B cell (primary cell): Measurements from ENCODE around the gene CRB3. TPM values are rescaled to one million over a fixed set of nuclear protein-coding genes. Genes with fewer than 3 reads are reported as not detected.

ENCODE experiments used
- ATAC-seq: fragments of 200-7000 bp; cut with Tn5 transposase; one replicate; pipeline ENCODE4 v1.10.0; 2021; ENCODE audit warnings: low read depth, mild to moderate bottlenecking, moderate number of reproducible peaks, moderate library complexity
- CTCF ChIA-PET: fragments of 350-600 bp; sonication (Branson Sonifier 250); formaldehyde crosslinking; loops from one replicate; lab custom pipeline; 2021; ENCODE audit warnings: antibody characterized with exemption, inconsistent platforms; lab: Charles Lee
- POLR2A ChIA-PET: fragments of 350-600 bp; sonication (Branson Sonifier 250); formaldehyde crosslinking; loops from one replicate; lab custom pipeline; 2021; ENCODE audit warnings: antibody characterized with exemption; lab: Charles Lee
- DNase-seq: peaks from one replicate; pipeline ENCODE4 v3.0.0; 2013
- H2AFZ ChIP-seq: 2 replicates; pipeline ENCODE4 v1.6.1; 2012; ENCODE audit warnings: mild to moderate bottlenecking, low read depth, low read length; ENCODE audit not compliant: insufficient read depth, poor library complexity, severe bottlenecking
- H3K27ac ChIP-seq, 2 donors: 1 replicate in 1 of 2; 2 replicates in 1 of 2; pipeline ENCODE4 v1.5.1; 2012 to 2013; ENCODE audit warnings: low read length in 2 of 2, mild to moderate bottlenecking in 2 of 2, moderate library complexity in 1 of 2
- H3K27me3 ChIP-seq, 4 experiments: fragments of 200-600 bp in 1 of 4; sonication (generic) in 1 of 4; replicated peaks in 1 of 4; 1 replicate in 2 of 4; 2 replicates in 2 of 4; pipeline versions ENCODE4 v1.6.1 to v1.7.0; 2013 to 2016; ENCODE audit warnings: low read length in 3 of 4, mild to moderate bottlenecking in 2 of 4, mixed read lengths in 1 of 4, moderate library complexity in 1 of 4; ENCODE audit not compliant: insufficient read depth in 4 of 4, control insufficient read depth in 3 of 4; ENCODE audit errors: control extremely low read depth in 1 of 4
- H3K36me3 ChIP-seq, 2 experiments: replicated peaks in 1 of 2; 1 replicate in 1 of 2; 2 replicates in 1 of 2; pipeline versions ENCODE4 v1.6.1 to v1.7.1; 2013; ENCODE audit warnings: low read length in 1 of 2; ENCODE audit not compliant: insufficient read depth in 2 of 2, control insufficient read depth in 1 of 2; ENCODE audit errors: control extremely low read depth in 1 of 2, extremely low read depth in 1 of 2
- H3K4me1 ChIP-seq, 2 donors: fragments of 200-600 bp in 1 of 2; sonication (generic) in 1 of 2; 1 replicate in 1 of 2; 2 replicates in 1 of 2; pipeline versions ENCODE4 v1.5.1 to v1.6.1; 2013 to 2017; ENCODE audit warnings: low read length in 2 of 2; ENCODE audit not compliant: control insufficient read depth in 2 of 2, insufficient read depth in 2 of 2
- H3K4me2 ChIP-seq: replicated peaks from 2 replicates; pipeline ENCODE3; 2012; ENCODE audit warnings: mild to moderate bottlenecking, low read depth, low read length; ENCODE audit not compliant: poor library complexity, severe bottlenecking
- H3K4me3 ChIP-seq, 5 experiments: fragments of 200-600 bp in 1 of 5; sonication (generic) in 1 of 5; 1 replicate in 3 of 5; 2 replicates in 2 of 5; pipeline versions ENCODE4 v1.5.1 to v1.7.0; 2011 to 2016; ENCODE audit warnings: low read length in 4 of 5, mild to moderate bottlenecking in 4 of 5, low read depth in 2 of 5, control low read depth in 1 of 5, moderate library complexity in 1 of 5; ENCODE audit not compliant: insufficient read depth in 1 of 5; ENCODE audit errors: control extremely low read depth in 1 of 5, extremely low read depth in 1 of 5
- H3K79me2 ChIP-seq: fragments of 200-600 bp; sonication (generic); one replicate; pipeline ENCODE4 v1.6.0; 2016; ENCODE audit warnings: low read length; ENCODE audit not compliant: control insufficient read depth, insufficient read depth
- H3K9ac ChIP-seq: fragments of 200-600 bp; sonication (generic); 2 replicates; pipeline ENCODE4 v1.6.1; 2017; ENCODE audit warnings: mild to moderate bottlenecking, low read length, moderate library complexity
- H3K9me3 ChIP-seq, 3 donors: one replicate each; pipeline versions ENCODE4 v1.6.1 to v1.7.1; 2013; ENCODE audit warnings: low read length in 2 of 3; ENCODE audit not compliant: control insufficient read depth in 2 of 3, insufficient read depth in 1 of 3; ENCODE audit errors: control extremely low read depth in 1 of 3
- H4K20me1 ChIP-seq: 2 replicates; pipeline ENCODE4 v1.6.0; 2012; ENCODE audit warnings: mild to moderate bottlenecking, low read length; ENCODE audit not compliant: insufficient read depth, control insufficient read depth, poor library complexity, severe bottlenecking
- H3K27ac Mint-ChIP-seq: one replicate; pipeline ENCODE4 v1.8.0; 2021; ENCODE audit warnings: mixed read lengths
- H3K27me3 Mint-ChIP-seq: one replicate; pipeline ENCODE4 v1.8.0; 2021; ENCODE audit warnings: mixed read lengths
- H3K4me1 Mint-ChIP-seq: one replicate; pipeline ENCODE4 v1.8.0; 2021; ENCODE audit warnings: mixed read lengths
- H3K4me3 Mint-ChIP-seq: one replicate; pipeline ENCODE4 v1.8.0; 2021; ENCODE audit warnings: mixed read lengths
- H3K9me3 Mint-ChIP-seq: one replicate; pipeline ENCODE4 v1.8.0; 2022; ENCODE audit warnings: mixed read lengths; ENCODE audit not compliant: insufficient read depth
- EZH2 ChIP-seq: IDR thresholded peaks from 2 replicates; pipeline ENCODE4 v1.6.1; 2012; ENCODE audit warnings: borderline replicate concordance, low read depth, mild to moderate bottlenecking, moderate library complexity, low read length; ENCODE audit not compliant: insufficient read depth, poor library complexity, severe bottlenecking
- WGBS: methylation state at CpG from one replicate; pipeline ENCODE4 v1.1.5; 2013; ENCODE audit warnings: missing lambda C conversion rate; ENCODE audit not compliant: insufficient coverage; 5-methylcytosine and 5-hydroxymethylcytosine counted together
- intact Hi-C: fragments of 100-400 bp; cut with micrococcal nuclease; formaldehyde crosslinking; loops from one replicate; pipeline ENCODE4 v1.10.0; 2022
- polyA minus RNA-seq: library from RNA; depleted of rRNA, polyadenylated mRNA; stranded (reverse); fragments of >200 nt; gene quantifications from 2 replicates; pipeline ENCODE4 v1.2.3, GENCODE V29; 2012
- polyA plus RNA-seq: library from polyadenylated mRNA; depleted of rRNA; stranded (reverse); fragments of >200 nt; gene quantifications from 2 replicates; pipeline ENCODE4 v1.2.3, GENCODE V29; 2012
- total RNA-seq, 2 donors: library from RNA; stranded (reverse); fragments of 120-200 nt in 1 of 2; gene quantifications; 1 replicate in 1 of 2; 2 replicates in 1 of 2; pipeline versions ENCODE4 v1.2.3 to v1.2.4, GENCODE V29; 2013 to 2022
- TF ChIP-seq, protein P1 (sequence below): fragments of 200-600 bp; IDR thresholded peaks from one replicate; pipeline ENCODE4 v1.8.0; 2022; ENCODE audit warnings: antibody characterized with exemption, mild to moderate bottlenecking

Gene CRB3, protein sequence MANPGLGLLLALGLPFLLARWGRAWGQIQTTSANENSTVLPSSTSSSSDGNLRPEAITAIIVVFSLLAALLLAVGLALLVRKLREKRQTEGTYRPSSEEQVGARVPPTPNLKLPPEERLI
- 3.1 and 3.6 TPM in 2 replicates for total RNA-seq
- 0.49 TPM for total RNA-seq (2013)
- polyA plus RNA-seq, result 1.0 and 2.1 TPM in 2 replicates
- polyA minus RNA-seq, result 1.9 and 2.0 TPM in 2 replicates

DNA sequence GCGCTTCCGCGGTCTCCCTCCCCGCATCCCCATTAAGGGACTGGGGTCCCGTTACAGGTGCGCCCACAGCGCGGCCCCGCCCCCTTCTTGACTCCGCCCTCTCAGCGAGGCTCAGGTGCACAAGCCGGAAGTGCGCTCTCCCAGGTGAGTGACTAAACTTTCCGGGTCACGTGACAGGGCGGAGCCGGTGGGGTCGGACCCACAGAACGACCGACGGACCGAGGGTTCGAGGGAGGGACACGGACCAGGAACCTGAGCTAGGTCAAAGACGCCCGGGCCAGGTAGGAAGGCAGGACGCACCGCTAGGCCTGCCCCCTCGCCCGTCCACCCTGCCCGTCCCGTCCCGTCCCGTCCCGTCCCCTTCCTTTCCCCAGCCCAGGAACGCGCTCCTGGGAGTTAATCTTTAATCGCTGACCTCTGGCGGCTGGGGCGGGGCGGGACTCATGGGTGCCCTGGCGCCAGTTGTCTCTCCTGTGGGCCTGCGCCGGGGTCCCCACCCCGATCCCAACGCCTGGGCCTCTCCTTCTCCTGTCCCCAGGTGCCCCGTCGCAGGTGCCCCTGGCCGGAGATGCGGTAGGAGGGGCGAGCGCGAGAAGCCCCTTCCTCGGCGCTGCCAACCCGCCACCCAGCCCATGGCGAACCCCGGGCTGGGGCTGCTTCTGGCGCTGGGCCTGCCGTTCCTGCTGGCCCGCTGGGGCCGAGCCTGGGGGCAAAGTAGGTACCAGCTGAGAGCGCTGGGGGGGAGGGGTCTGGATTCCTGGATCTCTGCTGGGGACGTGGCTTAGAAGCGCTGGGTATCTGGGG is at the start of gene CRB3:
Gene CRB3 (plus strand): TSS at position 202 of the 804 bp plus-strand sequence. CDS start 431 bp downstream, at position 633.
- POLR2A ChIA-PET, result interaction anchor here (1.1 kb wide), 1 partner anchor 17 kb away, joined by 4 read pairs; the partner anchor contains the start of gene DENND1C

More for the DNA sequence above, at the start of gene CRB3:
- H3K4me2 ChIP-seq, result peak within 1 kb of the TSS; percentile 85
- no peaks in the 10 kb centered on the region for H3K79me2 ChIP-seq
- H3K4me3 Mint-ChIP-seq, result peak within 1 kb of the TSS; percentile 71
- 13% methylated on average over 64 of the region's 65 CpGs for WGBS
- CTCF ChIA-PET, result no interaction called here
- peak within 1 kb of the TSS; percentile 70 for H2AFZ ChIP-seq
- peaks cover 11 to 21% of the 10 kb centered on the region in 2 donors for H3K4me1 ChIP-seq
- peak within 1 kb of the TSS; percentile 26 for H3K27ac Mint-ChIP-seq
- intact Hi-C loops, result no loop called here
- H3K4me3 ChIP-seq, result peak within 1 kb of the TSS in 4 of 5 experiments; percentile 23 to 50 (median 32)
- no peak within 1 kb of the TSS for H3K27ac ChIP-seq
- ATAC-seq (no peak), DNase-seq (peak; percentile 50)
- H3K27me3 Mint-ChIP-seq, result no peaks in the 10 kb centered on the region
- TF ChIP-seq EZH2, result no peak
- TF ChIP-seq, protein P1, sequence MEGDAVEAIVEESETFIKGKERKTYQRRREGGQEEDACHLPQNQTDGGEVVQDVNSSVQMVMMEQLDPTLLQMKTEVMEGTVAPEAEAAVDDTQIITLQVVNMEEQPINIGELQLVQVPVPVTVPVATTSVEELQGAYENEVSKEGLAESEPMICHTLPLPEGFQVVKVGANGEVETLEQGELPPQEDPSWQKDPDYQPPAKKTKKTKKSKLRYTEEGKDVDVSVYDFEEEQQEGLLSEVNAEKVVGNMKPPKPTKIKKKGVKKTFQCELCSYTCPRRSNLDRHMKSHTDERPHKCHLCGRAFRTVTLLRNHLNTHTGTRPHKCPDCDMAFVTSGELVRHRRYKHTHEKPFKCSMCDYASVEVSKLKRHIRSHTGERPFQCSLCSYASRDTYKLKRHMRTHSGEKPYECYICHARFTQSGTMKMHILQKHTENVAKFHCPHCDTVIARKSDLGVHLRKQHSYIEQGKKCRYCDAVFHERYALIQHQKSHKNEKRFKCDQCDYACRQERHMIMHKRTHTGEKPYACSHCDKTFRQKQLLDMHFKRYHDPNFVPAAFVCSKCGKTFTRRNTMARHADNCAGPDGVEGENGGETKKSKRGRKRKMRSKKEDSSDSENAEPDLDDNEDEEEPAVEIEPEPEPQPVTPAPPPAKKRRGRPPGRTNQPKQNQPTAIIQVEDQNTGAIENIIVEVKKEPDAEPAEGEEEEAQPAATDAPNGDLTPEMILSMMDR, result no peak
- H3K9me3 Mint-ChIP-seq, result no peaks in the 10 kb centered on the region
- peaks cover 0 to 10% (median 0%) of the 10 kb centered on the region in 3 donors for H3K9me3 ChIP-seq
- H3K27me3 ChIP-seq, result peaks cover 0 to 15% (median 6%) of the 10 kb centered on the region in 4 experiments
- H3K4me1 Mint-ChIP-seq, result peaks cover 21% of the 10 kb centered on the region
- H3K9ac ChIP-seq, result peak within 1 kb of the TSS; percentile 45
- H3K36me3 ChIP-seq, result peaks cover 0 to 12% of the 10 kb centered on the region in 2 experiments
- no peaks in the 10 kb centered on the region for H4K20me1 ChIP-seq
